ENCODE measurements around the gene TJAP1.
A peak's percentile ranks its signal among the peaks of the same experiment; 100 is the strongest.
"Not testable (repeated sequence)": the region's sequence is repeated elsewhere in the genome, so short reads cannot be mapped to it uniquely, and the experiment has no call there.

Gene TJAP1

DNA sequence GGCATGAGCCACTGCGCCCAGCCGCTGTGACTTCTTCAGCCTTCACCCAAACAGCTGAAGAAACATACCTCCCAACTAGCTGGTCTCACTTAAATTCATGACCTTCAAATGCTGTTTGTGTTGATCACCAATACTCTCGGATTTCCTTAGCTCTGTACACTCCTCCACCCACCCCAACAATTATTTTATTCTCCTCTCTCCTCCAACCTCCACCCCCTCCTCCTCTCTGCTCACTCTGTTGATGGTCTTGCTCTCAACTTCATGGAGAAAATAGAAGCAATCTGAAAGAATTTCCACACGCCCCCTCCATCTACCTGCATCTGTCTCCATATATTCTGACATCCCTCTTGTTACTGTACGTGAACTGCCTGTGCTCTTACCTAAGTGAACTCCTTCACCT is 15.4 kb upstream of the TJAP1 start:
- H3K27me3 Mint-ChIP-seq = peaks cover 20% of the 10 kb centered on the region
- H3K9me3 Mint-ChIP-seq = no peaks in the 10 kb centered on the region
- H3K27ac Mint-ChIP-seq = no peak overlapping the region
- H3K36me3 Mint-ChIP-seq (ENCODE audit: low read depth) = no peaks in the 10 kb centered on the region
- peaks cover 1% of the 10 kb centered on the region for H3K4me1 Mint-ChIP-seq (ENCODE audit: low read depth)
- H3K4me3 Mint-ChIP-seq = no peak overlapping the region

- H3K4me1 Mint-ChIP-seq (ENCODE audit: low read depth) = no peaks in the 10 kb centered on the region
- H3K9me3 Mint-ChIP-seq = no peaks in the 10 kb centered on the region
- H3K4me3 Mint-ChIP-seq = no peak overlapping the region
- H3K36me3 Mint-ChIP-seq (ENCODE audit: low read depth) = no peaks in the 10 kb centered on the region
- H3K27me3 Mint-ChIP-seq = peaks cover 25% of the 10 kb centered on the region
- no peak overlapping the region for H3K27ac Mint-ChIP-seq
Observed at GRCh38 chr6:43464337-43464736, 13.0 kb upstream of the TJAP1 start.

DNA sequence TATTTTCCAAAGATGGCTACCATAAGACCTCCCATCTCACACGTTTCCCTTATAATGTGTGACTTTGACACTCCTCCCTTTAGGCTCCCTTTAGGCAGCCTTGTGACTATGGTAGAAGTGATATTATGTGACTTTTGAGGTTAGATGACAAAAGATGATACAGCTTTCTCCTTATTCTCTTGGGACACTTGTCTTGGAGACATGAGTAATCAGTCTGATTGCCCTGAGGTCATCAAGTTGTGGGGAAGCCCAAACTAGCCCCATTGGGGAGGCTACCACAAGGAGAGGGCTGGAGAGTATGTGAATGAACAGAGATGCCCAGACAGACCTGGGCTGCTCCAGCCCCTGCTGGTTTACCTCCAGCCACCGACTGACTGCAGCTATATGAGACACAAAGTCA is 11.4 kb upstream of the TJAP1 start:
- no peaks in the 10 kb centered on the region for H3K36me3 Mint-ChIP-seq (ENCODE audit: low read depth)
- H3K9me3 Mint-ChIP-seq = no peaks in the 10 kb centered on the region
- no peaks in the 10 kb centered on the region for H3K4me1 Mint-ChIP-seq (ENCODE audit: low read depth)
- no peak overlapping the region for H3K4me3 Mint-ChIP-seq
- H3K27me3 Mint-ChIP-seq = peaks cover 29% of the 10 kb centered on the region
- no peak overlapping the region for H3K27ac Mint-ChIP-seq

DNA sequence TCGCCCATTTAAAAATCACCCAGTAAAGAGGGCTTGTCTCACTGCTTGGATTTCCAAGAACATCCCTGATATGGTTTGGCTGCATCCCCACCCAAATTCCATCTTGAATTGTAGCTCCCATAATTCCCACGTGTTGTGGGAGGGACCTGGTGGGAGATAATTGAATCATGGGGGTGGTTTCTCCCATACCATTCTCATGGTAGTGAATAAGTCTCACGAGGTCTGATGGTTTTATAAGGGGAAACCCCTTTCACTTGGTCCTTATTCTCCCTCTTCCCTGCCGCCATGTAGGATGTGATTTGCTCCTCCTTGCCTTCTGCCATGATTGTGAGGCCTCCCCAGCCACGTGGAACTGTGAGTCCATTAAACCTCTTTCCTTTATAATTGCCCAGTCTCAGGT is 10.1 kb upstream of the TJAP1 start:
- not testable (repeated sequence) for H3K27ac Mint-ChIP-seq; H3K36me3 Mint-ChIP-seq (ENCODE audit: low read depth)
- H3K27me3 Mint-ChIP-seq = peaks cover 32% of the 10 kb centered on the region

DNA sequence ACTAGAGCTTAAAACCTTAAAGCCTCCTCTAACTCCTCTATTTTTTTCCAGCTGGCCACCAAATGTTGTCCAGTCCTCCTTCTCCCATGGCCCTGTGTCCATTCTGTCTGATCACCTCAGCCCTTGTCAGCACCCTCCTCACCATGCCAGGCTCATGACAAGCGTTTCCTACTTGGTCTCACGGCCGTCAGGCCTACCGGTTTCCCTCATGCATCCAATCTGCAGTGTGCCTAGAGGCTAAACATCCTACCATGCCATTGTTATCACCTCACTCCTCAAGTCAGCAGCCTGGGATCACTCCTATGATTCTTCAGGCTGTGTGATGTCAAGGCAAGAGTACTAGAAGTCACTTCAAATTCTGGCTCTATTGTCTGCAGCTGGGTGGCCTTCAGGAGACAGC is 9.6 kb upstream of the TJAP1 start:
- H3K9me3 Mint-ChIP-seq = no peaks in the 10 kb centered on the region
- no peaks in the 10 kb centered on the region for H3K4me1 Mint-ChIP-seq (ENCODE audit: low read depth)
- no peak overlapping the region for H3K27ac Mint-ChIP-seq

More for the DNA sequence above, 10.1 kb upstream of the TJAP1 start:
- not testable (repeated sequence) for H3K4me1 Mint-ChIP-seq (ENCODE audit: low read depth); H3K4me3 Mint-ChIP-seq; H3K9me3 Mint-ChIP-seq

DNA sequence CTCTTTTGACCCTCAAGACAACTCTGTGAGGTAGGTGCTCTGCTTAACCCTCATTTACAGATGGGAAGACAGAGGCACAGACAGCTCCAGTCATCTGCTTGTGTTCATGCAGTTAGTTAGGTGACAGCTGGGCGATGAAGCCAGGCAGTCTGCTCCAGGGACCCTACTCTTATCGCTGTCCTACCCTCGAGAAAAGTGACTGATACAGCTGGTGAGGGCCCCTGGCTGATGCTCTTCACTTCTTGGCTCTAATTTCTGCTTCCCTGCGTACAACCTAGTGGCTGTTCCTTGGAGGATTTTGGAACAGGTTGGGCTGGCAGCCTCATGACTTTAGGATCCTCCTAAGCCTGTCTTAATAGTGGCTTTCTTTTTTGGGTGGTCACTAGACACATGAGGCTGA is 9.1 kb upstream of the TJAP1 start:
- Mint-ChIP-seq H3K36me3 (ENCODE audit: low read depth) (no peaks in the 10 kb centered on the region), H3K4me1 (ENCODE audit: low read depth) (no peaks in the 10 kb centered on the region), H3K27ac (no peak overlapping the region), H3K9me3 (no peaks in the 10 kb centered on the region), H3K27me3 (peaks cover 23% of the 10 kb centered on the region), H3K4me3 (no peak overlapping the region)

More for the DNA sequence above, 9.6 kb upstream of the TJAP1 start:
- Mint-ChIP-seq H3K36me3 (ENCODE audit: low read depth) (no peaks in the 10 kb centered on the region), H3K27me3 (peaks cover 27% of the 10 kb centered on the region), H3K4me3 (no peak overlapping the region)

DNA sequence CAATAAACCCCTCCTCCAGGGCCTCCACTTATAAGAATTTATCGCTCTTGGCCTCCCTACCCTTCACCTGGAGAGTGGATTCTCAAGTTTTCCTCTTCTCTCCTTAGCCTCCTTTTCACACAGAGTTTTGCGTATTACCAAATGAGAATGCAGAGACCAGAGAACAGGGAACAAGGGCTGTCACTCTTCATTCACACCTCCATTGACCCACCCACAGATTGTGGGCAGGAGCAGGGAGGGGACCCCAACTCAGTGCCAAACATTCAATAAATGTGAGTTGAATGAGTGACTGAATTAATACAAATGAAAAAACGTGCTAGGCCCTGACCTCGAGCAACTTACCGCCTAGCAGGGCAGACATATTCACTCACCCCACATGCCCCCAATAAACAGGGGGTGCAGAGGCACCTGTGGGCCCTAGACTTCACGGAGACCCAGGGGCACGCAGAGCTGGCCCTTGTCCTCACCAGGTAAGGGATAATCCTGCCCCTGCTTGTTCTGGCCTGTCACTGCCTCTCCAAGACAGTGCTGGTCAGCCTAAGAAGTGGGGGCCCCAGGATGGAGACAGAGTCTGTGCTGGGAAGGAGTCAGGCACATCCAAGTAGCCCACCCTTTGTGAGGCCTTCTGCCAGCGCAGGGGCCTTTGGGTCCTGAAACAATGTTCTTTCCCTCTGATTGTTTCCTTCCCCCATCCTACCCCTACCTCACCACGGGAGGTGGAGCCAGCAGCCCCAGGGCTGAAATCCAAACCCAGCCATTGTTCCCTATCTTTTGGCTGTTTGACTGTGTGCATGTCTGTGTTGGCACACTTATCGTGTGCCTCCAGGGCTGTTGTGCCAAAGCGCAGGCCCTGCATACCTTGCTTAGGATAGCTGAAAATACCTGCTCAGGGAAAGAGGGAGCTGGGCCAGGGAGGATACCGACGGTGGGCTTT is 8.4 kb upstream of the TJAP1 start:
- peaks cover 22% of the 10 kb centered on the region for H3K27me3 Mint-ChIP-seq
- no peaks in the 10 kb centered on the region for H3K9me3 Mint-ChIP-seq
- no peak overlapping the region for H3K27ac Mint-ChIP-seq
- no peak overlapping the region for H3K4me3 Mint-ChIP-seq
- no peaks in the 10 kb centered on the region for H3K36me3 Mint-ChIP-seq (ENCODE audit: low read depth)
- no peaks in the 10 kb centered on the region for H3K4me1 Mint-ChIP-seq (ENCODE audit: low read depth)

GRCh38 chr6:43469947-43470346 is 7.4 kb upstream of the TJAP1 start:
- Mint-ChIP-seq H3K4me3 (no peak overlapping the region), H3K27me3 (peaks cover 22% of the 10 kb centered on the region), H3K27ac (no peak overlapping the region), H3K9me3 (no peaks in the 10 kb centered on the region), H3K36me3 (ENCODE audit: low read depth) (no peaks in the 10 kb centered on the region), H3K4me1 (ENCODE audit: low read depth) (no peaks in the 10 kb centered on the region)

DNA sequence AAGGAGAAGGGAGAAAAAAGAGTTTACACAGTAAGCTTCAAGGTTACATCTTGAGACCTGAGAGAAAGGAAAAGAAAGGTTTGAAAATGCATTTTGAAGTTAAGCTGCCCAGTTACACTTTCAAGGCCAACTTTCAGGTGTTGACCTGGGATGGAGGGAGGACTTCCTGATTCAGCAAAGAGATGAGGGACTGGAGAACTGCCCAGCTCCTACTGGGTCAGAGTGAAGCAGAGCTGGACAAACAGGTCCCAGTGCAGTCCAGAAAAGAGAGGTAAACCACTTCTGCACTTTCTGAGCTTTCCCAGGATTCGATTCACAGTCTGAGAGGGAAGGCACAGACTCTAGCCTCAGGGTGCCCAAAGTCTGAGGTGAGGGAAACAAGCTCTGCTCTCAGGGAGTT is 6.0 kb upstream of the TJAP1 start:
- H3K27me3 Mint-ChIP-seq = peaks cover 19% of the 10 kb centered on the region
- no peak overlapping the region for H3K4me3 Mint-ChIP-seq
- H3K9me3 Mint-ChIP-seq = no peaks in the 10 kb centered on the region
- H3K4me1 Mint-ChIP-seq (ENCODE audit: low read depth) = no peaks in the 10 kb centered on the region
- H3K36me3 Mint-ChIP-seq (ENCODE audit: low read depth) = no peaks in the 10 kb centered on the region
- no peak overlapping the region for H3K27ac Mint-ChIP-seq

DNA sequence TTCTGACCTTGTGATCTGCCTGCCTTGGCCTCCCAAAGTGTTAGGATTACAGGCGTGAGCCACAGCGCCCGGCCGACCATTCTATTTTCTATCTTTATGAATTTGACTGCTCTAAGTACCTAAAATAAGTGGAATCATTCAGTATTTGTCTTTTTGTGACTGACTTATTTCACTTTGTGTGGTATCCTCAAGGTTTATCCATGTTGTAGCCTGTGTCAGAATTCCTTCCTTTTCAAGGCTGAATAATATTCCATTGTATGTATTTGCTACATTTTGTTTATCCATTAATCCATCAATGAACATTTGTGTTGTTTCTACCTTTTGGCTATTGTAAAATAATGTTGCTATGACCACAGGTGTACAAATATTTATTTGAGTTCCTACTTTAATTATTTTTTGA is 4.9 kb upstream of the TJAP1 start:
- no peak overlapping the region for H3K27ac Mint-ChIP-seq
- H3K4me1 Mint-ChIP-seq (ENCODE audit: low read depth) = peaks cover 10% of the 10 kb centered on the region
- peaks cover 14% of the 10 kb centered on the region for H3K27me3 Mint-ChIP-seq
- no peak overlapping the region for H3K4me3 Mint-ChIP-seq
- no peaks in the 10 kb centered on the region for H3K9me3 Mint-ChIP-seq
- H3K36me3 Mint-ChIP-seq (ENCODE audit: low read depth) = no peaks in the 10 kb centered on the region

DNA sequence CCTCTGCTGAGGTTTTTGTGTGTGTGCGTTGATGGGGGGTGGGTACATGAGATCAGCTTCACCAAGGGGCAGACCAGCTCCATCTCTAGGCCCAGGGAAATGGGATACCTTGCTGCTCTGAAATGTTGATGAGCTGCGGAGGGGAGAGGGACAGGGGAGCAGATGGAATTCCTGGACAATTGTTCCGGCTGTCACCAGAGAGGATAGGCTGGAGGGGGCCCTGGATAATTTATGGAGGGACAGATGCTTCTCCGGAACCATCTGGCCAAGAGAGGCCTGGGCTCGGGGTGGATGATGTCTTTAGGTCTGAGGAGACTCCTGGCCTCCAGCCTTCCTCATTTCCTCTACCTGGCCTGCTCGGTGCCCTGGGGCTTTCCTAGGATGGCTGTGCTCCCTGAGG is 1.9 kb upstream of the TJAP1 start:
- Mint-ChIP-seq H3K4me1 (ENCODE audit: low read depth) (peaks cover 32% of the 10 kb centered on the region), H3K9me3 (no peaks in the 10 kb centered on the region), H3K36me3 (ENCODE audit: low read depth) (no peaks in the 10 kb centered on the region), H3K27ac (no peak overlapping the region), H3K27me3 (peaks cover 7% of the 10 kb centered on the region), H3K4me3 (no peak overlapping the region)

DNA sequence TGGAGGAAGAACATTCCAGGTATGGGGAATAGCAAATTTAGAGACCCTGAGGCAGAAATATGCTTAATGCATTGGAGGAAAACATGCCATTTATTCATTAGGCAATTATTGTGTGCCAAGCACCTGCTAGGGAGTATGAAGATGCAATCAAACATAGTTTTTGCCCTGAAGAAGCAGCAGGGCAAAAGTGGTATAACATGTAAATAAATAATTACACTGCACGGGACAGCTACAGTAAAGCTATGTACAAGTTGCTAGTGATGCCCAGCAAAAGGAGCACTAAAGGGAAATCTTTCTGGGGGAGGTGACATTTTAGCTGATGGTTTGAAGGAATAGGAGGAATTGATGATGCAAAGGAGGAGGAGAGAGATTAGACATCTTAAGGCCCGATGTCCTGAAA is 624 bp upstream of the TJAP1 start:
- peaks cover 2% of the 10 kb centered on the region for H3K36me3 Mint-ChIP-seq (ENCODE audit: low read depth)
- peak overlapping the region; percentile 97 for H3K4me3 Mint-ChIP-seq
- H3K9me3 Mint-ChIP-seq = no peaks in the 10 kb centered on the region
- H3K27me3 Mint-ChIP-seq = no peaks in the 10 kb centered on the region
- H3K4me1 Mint-ChIP-seq (ENCODE audit: low read depth) = peaks cover 41% of the 10 kb centered on the region
- H3K27ac Mint-ChIP-seq = peak overlapping the region; percentile 85

GRCh38 chr6:43478008-43478372 is 620 bp downstream of the TJAP1 start:
- Mint-ChIP-seq H3K36me3 (ENCODE audit: low read depth) (peaks cover 5% of the 10 kb centered on the region), H3K27ac (peak overlapping the region; percentile 85), H3K4me1 (ENCODE audit: low read depth) (peaks cover 49% of the 10 kb centered on the region), H3K4me3 (peak overlapping the region; percentile 97), H3K27me3 (no peaks in the 10 kb centered on the region), H3K9me3 (no peaks in the 10 kb centered on the region)

- no peaks in the 10 kb centered on the region for H3K27me3 Mint-ChIP-seq
- H3K27ac Mint-ChIP-seq = no peak overlapping the region
- H3K36me3 Mint-ChIP-seq (ENCODE audit: low read depth) = peaks cover 9% of the 10 kb centered on the region
- no peaks in the 10 kb centered on the region for H3K9me3 Mint-ChIP-seq
- H3K4me1 Mint-ChIP-seq (ENCODE audit: low read depth) = peaks cover 53% of the 10 kb centered on the region
- H3K4me3 Mint-ChIP-seq = no peak overlapping the region
Observed at GRCh38 chr6:43481075-43481474, 3.7 kb downstream of the TJAP1 start.

- H3K4me3 Mint-ChIP-seq = no peak overlapping the region
- peaks cover 50% of the 10 kb centered on the region for H3K4me1 Mint-ChIP-seq (ENCODE audit: low read depth)
- no peaks in the 10 kb centered on the region for H3K27me3 Mint-ChIP-seq
- H3K27ac Mint-ChIP-seq = no peak overlapping the region
- H3K9me3 Mint-ChIP-seq = no peaks in the 10 kb centered on the region
- peaks cover 11% of the 10 kb centered on the region for H3K36me3 Mint-ChIP-seq (ENCODE audit: low read depth)
Observed at GRCh38 chr6:43481591-43482236, 4.3 kb downstream of the TJAP1 start.
